Measurements from ENCODE around the gene UBTF. TPM values are rescaled to one million over a fixed set of nuclear protein-coding genes. Genes with fewer than 3 reads are reported as not detected.

The UBTF gene
- polyA plus RNA-seq, 12 donors, result 54.5 to 112 (median 71.6) TPM; not detected in 1

GRCh38 chr17:44199553-44200477 is 19.7 kb downstream of the UBTF start, which contains the start of gene ATXN7L3:
Gene ATXN7L3 (minus strand): TSS chr17:44199884. CDS start chr17:44198070, 1,814 bp downstream.
- DNase-seq, result peak; percentile 98

- DNase-seq, result no peak
These were observed 20.5 kb downstream of the UBTF start for GRCh38 chr17:44198721-44199552.

GRCh38 chr17:44197980-44198720 is 21.3 kb downstream of the UBTF start:
- DNase-seq, result no peak

- no peak for DNase-seq
These were observed 22.4 kb downstream of the UBTF start for GRCh38 chr17:44197107-44197506.

GRCh38 chr17:44193326-44194084 is 26.0 kb downstream of the UBTF start:
- DNase-seq, result no peak

GRCh38 chr17:44192750-44193149 is 26.7 kb downstream of the UBTF start:
- no peak for DNase-seq

- DNase-seq, result no peak
These were observed 27.5 kb downstream of the UBTF start for GRCh38 chr17:44191941-44192496.

GRCh38 chr17:44191369-44191768 is 28.1 kb downstream of the UBTF start:
- DNase-seq, result no peak

- DNase-seq, result no peak
These were observed 29.0 kb downstream of the UBTF start for GRCh38 chr17:44190481-44190880.

GRCh38 chr17:44188576-44189403 is 30.7 kb downstream of the UBTF start:
- DNase-seq, result no peak

- DNase-seq, result no peak
These were observed 32.2 kb downstream of the UBTF start for GRCh38 chr17:44187131-44187899.

- DNase-seq, result peak; percentile 99
These were observed 33.0 kb downstream of the UBTF start, which contains the start of gene TMUB2 for GRCh38 chr17:44186307-44187130. Gene TMUB2 (plus strand): TSS chr17:44186972. CDS start chr17:44187709, 737 bp downstream.

- no peak for DNase-seq
These were observed 35.2 kb downstream of the UBTF start for GRCh38 chr17:44184212-44184810.

GRCh38 chr17:44183024-44183423 is 36.5 kb downstream of the UBTF start:
- no peak for DNase-seq

GRCh38 chr17:44178133-44178532 is 41.3 kb downstream of the UBTF start:
- DNase-seq, result no peak

- DNase-seq, result no peak
These were observed 41.8 kb downstream of the UBTF start for GRCh38 chr17:44177640-44178039.
